Measurements from ENCODE around the gene UNKL. TPM values are rescaled to one million over a fixed set of nuclear protein-coding genes. Genes with fewer than 3 reads are reported as not detected.

Gene UNKL
- total RNA-seq, 1 donor from 2014 or later: 13.4 TPM

DNA sequence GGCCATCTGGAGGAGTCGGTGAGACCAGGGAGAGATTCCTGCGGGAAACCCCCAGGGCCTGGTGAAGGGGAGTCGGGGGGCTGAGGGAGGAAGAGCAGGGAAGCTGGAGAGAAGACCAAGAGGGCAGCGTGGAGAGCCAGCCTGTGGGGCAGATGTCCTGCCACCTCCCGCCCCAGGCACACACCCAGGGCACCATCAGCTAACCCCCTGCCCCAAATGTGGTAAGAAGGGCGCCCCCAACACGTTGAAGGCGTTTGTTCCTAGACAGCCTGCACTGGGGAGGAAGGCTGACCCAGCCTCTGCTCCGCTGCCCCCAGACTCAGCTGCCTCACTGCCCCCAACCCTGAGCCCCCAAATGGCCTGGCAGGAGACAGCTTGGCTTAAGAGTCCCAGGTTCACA lies 79.8 kb downstream of the UNKL start:
- DNase-seq: no peak
- Histone ChIP-seq H3K27me3 (ENCODE audit: low read depth) (peaks cover 57% of the 10 kb centered on the region), H3K4me1 (peaks cover 38% of the 10 kb centered on the region), H3K9me3 (replicated peaks) (peaks cover 4% of the 10 kb centered on the region), H3K27ac (replicated peaks) (no peak overlapping the region), H3K36me3 (no peaks in the 10 kb centered on the region), H3K4me3 (peak overlapping the region; percentile 68)
- intact Hi-C loops (cut with micrococcal nuclease): no loop called here
- TF ChIP-seq, protein P1, sequence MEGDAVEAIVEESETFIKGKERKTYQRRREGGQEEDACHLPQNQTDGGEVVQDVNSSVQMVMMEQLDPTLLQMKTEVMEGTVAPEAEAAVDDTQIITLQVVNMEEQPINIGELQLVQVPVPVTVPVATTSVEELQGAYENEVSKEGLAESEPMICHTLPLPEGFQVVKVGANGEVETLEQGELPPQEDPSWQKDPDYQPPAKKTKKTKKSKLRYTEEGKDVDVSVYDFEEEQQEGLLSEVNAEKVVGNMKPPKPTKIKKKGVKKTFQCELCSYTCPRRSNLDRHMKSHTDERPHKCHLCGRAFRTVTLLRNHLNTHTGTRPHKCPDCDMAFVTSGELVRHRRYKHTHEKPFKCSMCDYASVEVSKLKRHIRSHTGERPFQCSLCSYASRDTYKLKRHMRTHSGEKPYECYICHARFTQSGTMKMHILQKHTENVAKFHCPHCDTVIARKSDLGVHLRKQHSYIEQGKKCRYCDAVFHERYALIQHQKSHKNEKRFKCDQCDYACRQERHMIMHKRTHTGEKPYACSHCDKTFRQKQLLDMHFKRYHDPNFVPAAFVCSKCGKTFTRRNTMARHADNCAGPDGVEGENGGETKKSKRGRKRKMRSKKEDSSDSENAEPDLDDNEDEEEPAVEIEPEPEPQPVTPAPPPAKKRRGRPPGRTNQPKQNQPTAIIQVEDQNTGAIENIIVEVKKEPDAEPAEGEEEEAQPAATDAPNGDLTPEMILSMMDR (IDR thresholded peaks at IDR 0.05; ENCODE audit: borderline replicate concordance): no peak

DNA sequence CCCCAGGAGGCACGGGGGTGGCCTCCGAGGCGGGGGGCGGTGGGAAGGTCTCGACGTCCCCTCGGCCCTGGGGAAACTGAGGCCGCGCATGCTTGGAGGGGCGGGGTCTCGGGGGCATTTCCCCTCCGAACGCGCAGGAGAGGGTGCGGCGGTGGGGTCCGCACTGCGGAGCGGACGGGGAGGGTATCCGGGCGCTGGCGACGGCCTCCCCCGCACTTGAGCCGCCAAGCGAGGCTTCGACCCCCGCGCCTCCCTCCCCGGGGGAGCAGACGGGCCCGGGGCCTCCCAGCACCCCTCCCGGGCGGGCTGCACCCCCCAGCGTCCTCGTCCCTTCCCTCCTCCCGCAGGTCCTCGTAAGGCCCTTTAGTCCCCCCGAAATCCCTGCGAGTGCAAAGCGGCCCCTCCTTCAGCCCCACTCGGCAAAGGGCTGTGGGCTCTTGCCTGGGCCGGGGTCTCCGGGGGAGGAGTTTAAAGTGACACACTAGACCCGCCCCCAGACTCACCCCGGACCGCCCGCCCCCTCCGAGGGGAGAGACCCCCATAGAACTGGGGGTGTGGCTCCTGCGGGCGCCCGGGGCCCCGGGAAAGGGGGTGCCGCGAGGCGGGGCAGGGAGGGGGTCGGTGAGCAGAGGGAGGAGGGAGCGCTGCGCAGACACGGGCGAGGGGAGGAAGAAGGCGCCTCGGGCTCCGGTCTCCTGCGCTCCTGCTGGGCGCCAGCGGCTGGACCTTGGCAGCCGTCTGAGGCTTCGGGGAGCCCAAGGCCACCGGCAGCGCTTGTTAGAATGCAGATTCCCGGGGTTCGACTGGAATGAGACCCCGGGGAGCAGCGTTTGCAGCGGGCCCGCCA lies 80.4 kb downstream of the UNKL start:
- Histone ChIP-seq H3K4me3 (peak overlapping the region; percentile 68), H3K4me1 (peaks cover 38% of the 10 kb centered on the region), H3K27me3 (ENCODE audit: low read depth) (peaks cover 57% of the 10 kb centered on the region), H3K27ac (replicated peaks) (peak overlapping the region; percentile 84), H3K36me3 (no peaks in the 10 kb centered on the region), H3K9me3 (replicated peaks) (peaks cover 4% of the 10 kb centered on the region)
- TF ChIP-seq, protein P1 (IDR thresholded peaks at IDR 0.05; ENCODE audit: borderline replicate concordance): no peak
- no peak for DNase-seq
- intact Hi-C loops (cut with micrococcal nuclease): no loop called here

DNA sequence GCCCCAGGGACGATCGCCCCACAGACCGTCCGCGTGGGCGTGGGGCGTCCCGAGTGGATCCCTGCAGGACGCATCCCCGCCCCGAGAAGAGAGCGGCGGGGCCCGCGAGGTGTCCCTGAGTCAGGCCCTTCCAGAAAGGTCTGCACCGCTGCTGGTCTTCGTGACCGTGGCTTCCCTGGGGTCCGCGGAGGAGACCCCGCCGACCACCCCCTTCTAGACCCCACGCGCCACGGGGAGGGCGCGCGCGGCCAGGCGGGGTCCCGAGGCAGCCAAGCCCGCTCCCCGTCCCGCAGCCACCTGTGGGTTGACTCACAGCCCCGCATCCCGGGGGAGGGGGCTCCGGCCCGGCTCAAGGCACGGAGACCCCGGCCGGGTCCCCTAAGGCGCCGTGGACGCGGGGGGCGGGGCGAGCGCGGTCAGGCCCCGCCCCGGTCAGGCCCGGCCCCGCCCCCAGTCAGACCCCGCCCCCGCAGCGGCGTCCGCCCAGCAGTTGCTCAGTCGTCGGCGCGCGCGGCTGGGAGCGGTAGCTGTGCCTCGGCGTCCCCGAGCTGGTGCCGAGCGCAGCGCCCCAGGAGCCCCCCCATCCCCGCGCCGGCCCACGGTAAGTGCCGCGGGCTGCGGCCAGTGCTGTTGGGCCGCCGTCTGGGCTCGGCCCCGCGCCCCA lies 81.2 kb downstream of the UNKL start, which contains the start of gene BAIAP3:
TSS of gene BAIAP3 (plus strand) at position 497 of the 664 bp plus-strand sequence. CDS start 4,905 bp downstream, outside the sequence.
- Histone ChIP-seq H3K27me3 (ENCODE audit: low read depth) (peaks cover 57% of the 10 kb centered on the region), H3K4me1 (peaks cover 38% of the 10 kb centered on the region), H3K9me3 (replicated peaks) (peaks cover 4% of the 10 kb centered on the region), H3K36me3 (no peaks in the 10 kb centered on the region), H3K4me3 (peak within 1 kb of the TSS; percentile 68), H3K27ac (replicated peaks) (peak within 1 kb of the TSS; percentile 84)
- intact Hi-C loops (cut with micrococcal nuclease): no loop called here
- DNase-seq: peak; percentile 54
- TF ChIP-seq, protein P1 (IDR thresholded peaks at IDR 0.05; ENCODE audit: borderline replicate concordance): no peak

DNA sequence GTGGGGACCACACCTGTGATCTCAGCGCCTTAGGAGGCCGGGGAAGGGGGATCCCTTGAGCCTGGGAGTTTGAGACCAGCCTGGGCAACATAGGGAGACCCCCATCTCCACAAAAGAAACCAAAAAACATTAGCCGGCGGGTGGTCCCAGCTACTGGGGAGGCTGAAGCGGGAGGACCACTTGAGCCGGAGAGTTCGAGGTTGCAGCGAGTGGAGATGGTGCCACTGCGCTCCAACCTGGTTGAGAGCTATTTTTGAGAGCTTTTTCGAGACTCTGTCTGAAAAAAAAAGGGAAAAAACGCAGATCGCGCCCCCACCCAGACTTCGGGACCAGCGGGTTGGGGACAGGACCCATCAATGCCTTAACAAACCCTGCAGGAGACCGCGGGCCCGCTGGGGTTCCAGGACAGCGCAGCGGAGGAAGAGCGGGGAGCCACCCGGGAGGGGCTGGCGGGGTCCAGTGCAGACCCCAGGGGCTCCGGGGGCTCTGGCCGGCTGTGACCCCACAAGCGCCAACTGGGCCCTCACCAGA lies 81.8 kb downstream of the UNKL start:
- peak overlapping the region; percentile 84 for H3K27ac ChIP-seq (replicated peaks)

More for the DNA sequence above, 81.8 kb downstream of the UNKL start:
- TF ChIP-seq, protein P1 (IDR thresholded peaks at IDR 0.05; ENCODE audit: borderline replicate concordance): no peak
- H3K4me1 ChIP-seq: peaks cover 38% of the 10 kb centered on the region
- intact Hi-C loops (cut with micrococcal nuclease): no loop called here
- peak overlapping the region; percentile 68 for H3K4me3 ChIP-seq
- H3K27me3 ChIP-seq (ENCODE audit: low read depth): peaks cover 57% of the 10 kb centered on the region
- no peaks in the 10 kb centered on the region for H3K36me3 ChIP-seq
- peaks cover 4% of the 10 kb centered on the region for H3K9me3 ChIP-seq (replicated peaks)
- DNase-seq: no peak

Data from left ventricle myocardium inferior (tissue), 1 donor.